BE2C (cell line): Measurements from ENCODE around the gene NKX6-2.

Experiments
- DNase-seq: peaks from one replicate; pipeline ENCODE4 v3.0.0-alpha.2; 2020
- H3K27me3 ChIP-seq: fragments of 250-450 bp; sonication (Bioruptor Pico); 2 replicates; pipeline ENCODE4 v1.5.1; 2020; ENCODE audit warnings: mild to moderate bottlenecking
- H3K36me3 ChIP-seq: fragments of 250-450 bp; sonication (Bioruptor Pico); 2 replicates; pipeline ENCODE4 v1.5.1; 2020; ENCODE audit warnings: mild to moderate bottlenecking
- H3K4me1 ChIP-seq: fragments of 250-450 bp; sonication (Bioruptor Pico); 2 replicates; pipeline ENCODE4 v1.5.1; 2020
- H3K4me3 ChIP-seq: 2 replicates; pipeline ENCODE4 v1.5.1; 2011; ENCODE audit warnings: low read depth, low read length
- H3K9me3 ChIP-seq: fragments of 250-450 bp; sonication (Bioruptor Pico); 2 replicates; pipeline ENCODE4 v1.5.1; 2020
- CTCF ChIP-seq: IDR thresholded peaks from 2 replicates; pipeline ENCODE4 v1.5.1; 2012; ENCODE audit warnings: mild to moderate bottlenecking, low read depth, low read length

NKX6-2 gene

GRCh38 chr10:132735923-132736391 is 50.0 kb downstream of the NKX6-2 start:
- H3K27me3 ChIP-seq = no peaks in the 10 kb centered on the region; the same call in 1 of the 2 replicates
- no peak for TF ChIP-seq CTCF
- H3K36me3 ChIP-seq = no peaks in the 10 kb centered on the region
- H3K9me3 ChIP-seq = no peaks in the 10 kb centered on the region
- DNase-seq = no peak
- no peak overlapping the region for H3K4me3 ChIP-seq
- peaks cover 6% of the 10 kb centered on the region for H3K4me1 ChIP-seq

- no peaks in the 10 kb centered on the region; the same call in 1 of the 2 replicates for H3K27me3 ChIP-seq
- peaks cover 6% of the 10 kb centered on the region for H3K4me1 ChIP-seq
- H3K9me3 ChIP-seq = no peaks in the 10 kb centered on the region
- H3K36me3 ChIP-seq = no peaks in the 10 kb centered on the region
- DNase-seq = no peak
- H3K4me3 ChIP-seq = no peak overlapping the region
- no peak for TF ChIP-seq CTCF
Measured at GRCh38 chr10:132735341-132735775, 50.6 kb downstream of the NKX6-2 start.

- H3K36me3 ChIP-seq = no peaks in the 10 kb centered on the region
- H3K4me3 ChIP-seq = no peak overlapping the region
- H3K9me3 ChIP-seq = no peaks in the 10 kb centered on the region
- H3K27me3 ChIP-seq = no peaks in the 10 kb centered on the region; the same call in 1 of the 2 replicates
- peaks cover 11% of the 10 kb centered on the region for H3K4me1 ChIP-seq
- no peak for TF ChIP-seq CTCF
- no peak for DNase-seq
Measured at GRCh38 chr10:132733926-132734325, 52.0 kb downstream of the NKX6-2 start.
